ENCODE data around the gene NAPA. TPM values are rescaled to one million over a fixed set of nuclear protein-coding genes. Genes with fewer than 3 reads are reported as not detected.
A peak's percentile ranks its signal among the peaks of the same experiment; 100 is the strongest.

The NAPA gene
- total RNA-seq, 4 donors from 2014 or later = 78.4 to 154 (median 105) TPM

GRCh38 chr19:47483800-47484690 is 30.8 kb downstream of the NAPA start, which contains the start of gene KPTN:
Gene KPTN, minus strand, starts transcription at chr19:47484219. Its CDS starts 59 bp downstream, at chr19:47484160.
- Histone ChIP-seq H3K27ac (peak within 1 kb of the TSS; percentile 89 to 94 (median 90)), H3K4me1 (peaks cover 0 to 15% (median 11%) of the 10 kb centered on the region in 4 donors), H3K36me3 (peaks cover 0 to 22% (median 0%) of the 10 kb centered on the region in 3 donors), H3K9me3 (no peaks in the 10 kb centered on the region), H3K27me3 (no peaks in the 10 kb centered on the region), H3K4me3 (peak within 1 kb of the TSS; percentile 62 to 89 (median 81))
- TF ChIP-seq, protein P1, sequence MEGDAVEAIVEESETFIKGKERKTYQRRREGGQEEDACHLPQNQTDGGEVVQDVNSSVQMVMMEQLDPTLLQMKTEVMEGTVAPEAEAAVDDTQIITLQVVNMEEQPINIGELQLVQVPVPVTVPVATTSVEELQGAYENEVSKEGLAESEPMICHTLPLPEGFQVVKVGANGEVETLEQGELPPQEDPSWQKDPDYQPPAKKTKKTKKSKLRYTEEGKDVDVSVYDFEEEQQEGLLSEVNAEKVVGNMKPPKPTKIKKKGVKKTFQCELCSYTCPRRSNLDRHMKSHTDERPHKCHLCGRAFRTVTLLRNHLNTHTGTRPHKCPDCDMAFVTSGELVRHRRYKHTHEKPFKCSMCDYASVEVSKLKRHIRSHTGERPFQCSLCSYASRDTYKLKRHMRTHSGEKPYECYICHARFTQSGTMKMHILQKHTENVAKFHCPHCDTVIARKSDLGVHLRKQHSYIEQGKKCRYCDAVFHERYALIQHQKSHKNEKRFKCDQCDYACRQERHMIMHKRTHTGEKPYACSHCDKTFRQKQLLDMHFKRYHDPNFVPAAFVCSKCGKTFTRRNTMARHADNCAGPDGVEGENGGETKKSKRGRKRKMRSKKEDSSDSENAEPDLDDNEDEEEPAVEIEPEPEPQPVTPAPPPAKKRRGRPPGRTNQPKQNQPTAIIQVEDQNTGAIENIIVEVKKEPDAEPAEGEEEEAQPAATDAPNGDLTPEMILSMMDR (IDR thresholded peaks at IDR 0.05) = peak; percentile 60 to 94 (median 92)
- TF ChIP-seq POLR2A (IDR thresholded peaks at IDR 0.05) = peak; percentile 39 to 50
- peak; percentile 81 to 94 (median 93) for DNase-seq

DNA sequence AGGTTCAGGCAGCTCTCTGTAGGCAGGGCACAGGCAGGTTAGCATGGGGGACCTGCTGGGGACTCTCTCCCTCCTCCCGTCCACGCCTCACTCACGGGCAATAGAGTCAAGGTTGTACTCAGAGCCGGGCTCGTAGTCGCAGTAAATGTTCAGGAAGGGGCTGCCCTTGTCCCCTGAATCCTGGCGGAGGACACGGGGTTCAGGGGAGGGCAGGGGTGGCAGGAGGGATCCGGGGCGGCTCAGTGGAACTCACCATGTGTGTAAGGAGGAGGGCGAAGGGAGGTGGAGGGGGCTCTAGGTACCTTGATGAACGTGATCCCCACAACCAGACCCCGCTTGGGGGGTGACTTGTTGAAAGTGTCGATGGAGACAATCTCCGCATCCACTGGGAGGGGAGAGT is 31.7 kb downstream of the NAPA start:
- no peak overlapping the region for H3K27ac ChIP-seq
- TF ChIP-seq POLR2A (IDR thresholded peaks at IDR 0.05) = no peak
- TF ChIP-seq, protein P1 (IDR thresholded peaks at IDR 0.05) = no peak
- H3K4me1 ChIP-seq = peaks cover 0 to 15% (median 11%) of the 10 kb centered on the region in 4 donors
- peak overlapping the region in 2 of 4 donors; percentile 62 to 89 for H3K4me3 ChIP-seq
- no peak for DNase-seq
- H3K36me3 ChIP-seq = peaks cover 0 to 15% (median 0%) of the 10 kb centered on the region in 3 donors
- no peaks in the 10 kb centered on the region for H3K27me3 ChIP-seq
- H3K9me3 ChIP-seq = no peaks in the 10 kb centered on the region

DNA sequence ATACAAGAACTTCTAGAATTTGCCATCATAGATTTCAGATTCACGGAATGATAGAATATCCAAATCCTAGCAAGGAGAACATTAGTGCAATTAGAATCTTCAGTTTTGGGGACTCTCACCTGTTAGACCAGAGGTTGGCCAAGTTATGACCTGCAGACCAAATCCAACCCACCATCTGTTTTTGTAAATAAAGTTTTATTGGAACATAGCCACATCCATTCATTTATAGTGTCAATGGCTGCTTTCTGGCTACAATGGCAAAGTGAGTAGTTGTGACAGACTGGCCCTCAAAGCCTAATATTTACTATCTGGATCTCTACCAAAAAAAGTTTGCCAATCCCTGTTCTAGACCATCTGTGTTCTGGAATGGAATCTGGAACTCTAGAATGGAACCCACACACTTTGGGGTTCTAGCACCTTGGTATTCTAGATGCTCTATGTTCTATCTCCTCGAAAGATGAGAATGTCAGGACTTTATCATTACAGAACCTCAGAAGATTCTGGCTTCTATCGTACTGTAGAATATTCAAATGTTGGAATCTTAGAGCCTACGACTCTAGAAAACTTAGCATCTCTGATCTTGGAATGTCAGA is 33.3 kb downstream of the NAPA start:
- DNase-seq = no peak

GRCh38 chr19:47480658-47481057 is 34.2 kb downstream of the NAPA start:
- no peak for TF ChIP-seq POLR2A (IDR thresholded peaks at IDR 0.05)
- TF ChIP-seq, protein P1 (IDR thresholded peaks at IDR 0.05) = no peak

More for the DNA sequence above, 33.3 kb downstream of the NAPA start:
- TF ChIP-seq, protein P1 (IDR thresholded peaks at IDR 0.05) = no peak
- no peak for TF ChIP-seq POLR2A (IDR thresholded peaks at IDR 0.05)
- Histone ChIP-seq H3K27me3 (no peaks in the 10 kb centered on the region), H3K4me3 (no peak overlapping the region), H3K9me3 (no peaks in the 10 kb centered on the region), H3K4me1 (peaks cover 0 to 15% (median 9%) of the 10 kb centered on the region in 4 donors), H3K36me3 (no peaks in the 10 kb centered on the region), H3K27ac (no peak overlapping the region)

DNA sequence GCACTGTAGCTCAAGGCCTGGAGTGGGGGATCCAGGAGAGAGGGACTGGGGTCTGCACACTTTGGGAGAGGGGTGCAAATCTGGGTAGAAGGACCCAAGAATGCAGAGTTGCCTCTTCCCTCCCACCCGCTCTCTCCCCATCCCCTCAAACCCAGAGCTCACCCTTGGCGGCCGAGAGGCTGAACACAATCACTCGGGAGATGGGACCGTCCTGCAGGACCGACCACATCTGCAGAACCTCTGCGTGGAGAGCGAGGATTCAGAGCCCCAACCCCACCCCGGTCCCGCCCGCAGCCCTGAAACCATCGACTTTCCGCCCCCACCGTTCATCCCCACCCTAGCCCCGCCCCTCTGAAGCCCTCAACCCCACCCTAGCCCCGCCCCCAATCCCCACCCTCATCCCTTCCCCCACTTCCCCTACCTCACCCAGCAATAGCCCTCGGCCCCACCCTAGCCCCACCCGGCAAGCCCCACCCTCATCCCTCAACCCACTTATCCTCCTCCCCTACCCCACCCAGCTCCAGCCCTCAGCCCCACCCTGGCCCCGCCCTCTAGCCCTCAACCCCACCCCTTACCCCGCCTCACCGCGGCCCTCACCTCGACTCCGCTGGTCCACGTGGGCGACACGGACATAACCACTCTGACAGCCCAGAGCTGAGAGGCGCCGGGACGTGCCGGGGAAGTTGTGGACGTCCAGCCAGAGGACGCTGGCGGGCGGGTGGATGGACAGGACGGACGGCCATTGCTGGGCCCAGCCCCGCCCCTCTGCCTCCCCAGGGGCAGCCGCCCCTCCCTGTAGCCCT is 35.0 kb downstream of the NAPA start:
- Histone ChIP-seq H3K4me1 (peaks cover 0 to 10% (median 4%) of the 10 kb centered on the region in 4 donors), H3K4me3 (no peak overlapping the region), H3K27me3 (no peaks in the 10 kb centered on the region), H3K9me3 (no peaks in the 10 kb centered on the region), H3K36me3 (no peaks in the 10 kb centered on the region), H3K27ac (no peak overlapping the region)
- TF ChIP-seq, protein P1 (IDR thresholded peaks at IDR 0.05) = no peak
- DNase-seq = no peak

More at GRCh38 chr19:47480658-47481057, 34.2 kb downstream of the NAPA start:
- Histone ChIP-seq H3K27me3 (no peaks in the 10 kb centered on the region), H3K4me1 (peaks cover 0 to 15% (median 7%) of the 10 kb centered on the region in 4 donors), H3K9me3 (no peaks in the 10 kb centered on the region), H3K27ac (no peak overlapping the region), H3K4me3 (no peak overlapping the region), H3K36me3 (no peaks in the 10 kb centered on the region)
- no peak for DNase-seq
